ENCODE results near the gene PRKCH.

PRKCH gene

GRCh38 chr14:61481701-61482100 is 160.3 kb downstream of the PRKCH start:
- H3K4me3 ChIP-seq (ENCODE audit: low read depth, low read length): no peak overlapping the region
- TF ChIP-seq CTCF (IDR thresholded peaks at IDR 0.05; ENCODE audit: low read depth, low read length): no peak

GRCh38 chr14:61482348-61483206 is 161.2 kb downstream of the PRKCH start:
- H3K4me3 ChIP-seq (ENCODE audit: low read depth, low read length): no peak overlapping the region
- TF ChIP-seq CTCF (IDR thresholded peaks at IDR 0.05; ENCODE audit: low read depth, low read length): no peak

GRCh38 chr14:61483476-61483875 is 162.1 kb downstream of the PRKCH start:
- no peak overlapping the region for H3K4me3 ChIP-seq (ENCODE audit: low read depth, low read length)
- TF ChIP-seq CTCF (IDR thresholded peaks at IDR 0.05; ENCODE audit: low read depth, low read length): no peak

GRCh38 chr14:61484031-61484430 is 162.7 kb downstream of the PRKCH start:
- TF ChIP-seq CTCF (IDR thresholded peaks at IDR 0.05; ENCODE audit: low read depth, low read length): no peak
- no peak overlapping the region for H3K4me3 ChIP-seq (ENCODE audit: low read depth, low read length)

GRCh38 chr14:61484826-61485584 is 163.6 kb downstream of the PRKCH start:
- no peak for TF ChIP-seq CTCF (IDR thresholded peaks at IDR 0.05; ENCODE audit: low read depth, low read length)
- no peak overlapping the region for H3K4me3 ChIP-seq (ENCODE audit: low read depth, low read length)

- no peak overlapping the region for H3K4me3 ChIP-seq (ENCODE audit: low read depth, low read length)
- no peak for TF ChIP-seq CTCF (IDR thresholded peaks at IDR 0.05; ENCODE audit: low read depth, low read length)
Observed at GRCh38 chr14:61485661-61486060, 164.3 kb downstream of the PRKCH start.

Data from WI38 (cell line).